IMR-90 (cell line): Measurements from ENCODE around the gene CHST10. TPM values are rescaled to one million over a fixed set of nuclear protein-coding genes. Genes with fewer than 3 reads are reported as not detected.

Source experiments
- ATAC-seq: fragments of 200-7000 bp; cut with Tn5 transposase; 2 replicates; pipeline ENCODE4 v1.9.1; 2020; ENCODE audit warnings: low read depth, mild to moderate bottlenecking, moderate library complexity
- BruUV-seq: library from RNA; stranded (reverse); fragments of 400-500 nt; replicated peaks from 2 replicates; lab custom pipeline; 2021; lab: Mats Ljungman, UMichigan
- CTCF ChIA-PET: fragments of 300-600 bp; formaldehyde crosslinking; extraction: SDS; loops from one replicate; lab custom pipeline; 2021; ENCODE audit warnings: antibody characterized with exemption; lab: Yijun Ruan, JAX
- POLR2A ChIA-PET: fragments of 300-600 bp; sonication (Branson Sonifier 250); formaldehyde crosslinking; loops from one replicate; lab custom pipeline; 2022; ENCODE audit warnings: antibody characterized with exemption; ENCODE audit not compliant: unreplicated experiment; lab: Charles Lee
- DNase-seq: peaks from one replicate; pipeline ENCODE4 v3.0.0; 2013
- H2AFZ ChIP-seq: replicated peaks from 2 replicates; pipeline ENCODE3; 2013; ENCODE audit warnings: low read length, mild to moderate bottlenecking; ENCODE audit not compliant: poor library complexity
- H2AK5ac ChIP-seq: 2 replicates; pipeline ENCODE4 v1.6.1; 2013; ENCODE audit warnings: low read depth, low read length, inconsistent platforms
- H2AK9ac ChIP-seq: replicated peaks from 2 replicates; pipeline ENCODE3; 2013; ENCODE audit warnings: mild to moderate bottlenecking, low read depth, low read length, moderate library complexity; ENCODE audit not compliant: poor library complexity
- H2BK120ac ChIP-seq: 2 replicates; pipeline ENCODE4 v1.6.1; 2013; ENCODE audit warnings: low read depth, low read length, inconsistent platforms
- H2BK15ac ChIP-seq: 3 replicates; pipeline ENCODE4 v1.6.1; 2013; ENCODE audit warnings: low read depth, low read length, inconsistent platforms
- H2BK20ac ChIP-seq: 2 replicates; pipeline ENCODE4 v1.6.1; 2013; ENCODE audit warnings: low read depth, mild to moderate bottlenecking, inconsistent platforms, low read length, moderate library complexity
- H2BK5ac ChIP-seq: 2 replicates; pipeline ENCODE4 v1.6.1; 2013; ENCODE audit warnings: mild to moderate bottlenecking, low read depth, low read length, inconsistent platforms; ENCODE audit not compliant: poor library complexity, severe bottlenecking
- H3K14ac ChIP-seq: replicated peaks from 2 replicates; pipeline ENCODE4 v1.6.1; 2013; ENCODE audit warnings: low read depth, low read length, inconsistent platforms
- H3K18ac ChIP-seq: 2 replicates; pipeline ENCODE4 v1.6.1; 2013; ENCODE audit warnings: low read depth, low read length, control low read depth
- H3K23ac ChIP-seq: 2 replicates; pipeline ENCODE4 v1.6.1; 2013; ENCODE audit warnings: low read depth, low read length, inconsistent platforms
- H3K27ac ChIP-seq: 2 replicates; pipeline ENCODE4 v1.5.1; 2013; ENCODE audit warnings: mild to moderate bottlenecking, control low read depth, low read length; ENCODE audit not compliant: insufficient read depth
- H3K27me3 ChIP-seq: 2 replicates; pipeline ENCODE4 v1.6.1; 2013; ENCODE audit warnings: low read length; ENCODE audit not compliant: control insufficient read depth, insufficient read depth
- H3K36me3 ChIP-seq: 2 replicates; pipeline ENCODE4 v1.6.1; 2013; ENCODE audit warnings: low read length, mixed read lengths; ENCODE audit not compliant: control insufficient read depth, insufficient read depth
- H3K4ac ChIP-seq: 2 replicates; pipeline ENCODE4 v1.6.1; 2013; ENCODE audit warnings: low read depth, low read length, inconsistent platforms
- H3K4me1 ChIP-seq: 2 replicates; pipeline ENCODE4 v1.6.1; 2013; ENCODE audit warnings: low read length, mixed read lengths; ENCODE audit not compliant: control insufficient read depth, insufficient read depth
- H3K4me2 ChIP-seq: 2 replicates; pipeline ENCODE4 v1.6.1; 2013; ENCODE audit warnings: low read depth, mild to moderate bottlenecking, control low read depth, low read length, moderate library complexity
- H3K4me3 ChIP-seq: 2 replicates; pipeline ENCODE4 v1.5.1; 2013; ENCODE audit warnings: low read depth, mild to moderate bottlenecking, control low read depth, low read length, moderate library complexity; ENCODE audit not compliant: insufficient read depth
- H3K56ac ChIP-seq: 2 replicates; pipeline ENCODE4 v1.6.1; 2013; ENCODE audit warnings: low read length, inconsistent platforms; ENCODE audit not compliant: insufficient read depth; ENCODE audit errors: extremely low read depth
- H3K79me1 ChIP-seq, 2 experiments: 2 replicates each; pipeline ENCODE4 v1.6.1; 2013; ENCODE audit warnings: low read length in 2 of 2, inconsistent platforms in 1 of 2, low read depth in 1 of 2
- H3K9ac ChIP-seq: 2 replicates; pipeline ENCODE4 v1.6.1; 2013; ENCODE audit warnings: low read depth, low read length, control low read depth
- H3K9me1 ChIP-seq: 2 replicates; pipeline ENCODE4 v1.6.1; 2013; ENCODE audit warnings: low read length, inconsistent platforms; ENCODE audit not compliant: insufficient read depth
- H3K9me3 ChIP-seq: 2 replicates; pipeline ENCODE4 v1.6.1; 2013; ENCODE audit warnings: low read length; ENCODE audit not compliant: control insufficient read depth, insufficient read depth
- H4K20me1 ChIP-seq: 2 replicates; pipeline ENCODE4 v1.6.1; 2013; ENCODE audit warnings: low read length, inconsistent platforms; ENCODE audit not compliant: insufficient read depth
- H4K5ac ChIP-seq: 2 replicates; pipeline ENCODE4 v1.6.1; 2013; ENCODE audit warnings: mild to moderate bottlenecking, low read depth, low read length, control low read depth
- H4K8ac ChIP-seq, 2 experiments: 2 replicates each; pipeline ENCODE4 v1.6.1; 2013; ENCODE audit warnings: low read depth in 2 of 2, low read length in 2 of 2, control low read depth in 1 of 2, inconsistent platforms in 1 of 2
- H4K91ac ChIP-seq: 2 replicates; pipeline ENCODE4 v1.6.1; 2013; ENCODE audit warnings: low read depth, low read length, inconsistent platforms; ENCODE audit not compliant: insufficient read depth
- MXI1 ChIP-seq: IDR thresholded peaks from 2 replicates; pipeline ENCODE4 v1.6.1; 2012; ENCODE audit warnings: low read depth, mild to moderate bottlenecking, low read length, moderate library complexity, borderline replicate concordance
- NFE2L2 ChIP-seq: fragments of 150-350 bp; IDR thresholded peaks from 2 replicates; pipeline ENCODE4 v1.6.1; 2016; ENCODE audit warnings: low read depth, mild to moderate bottlenecking, low read length
- WGBS, 2 experiments: methylation state at CpG; one replicate each; pipeline versions ENCODE4 v1.1.5 to v1.1.7; 2013; ENCODE audit warnings: missing lambda C conversion rate in 2 of 2; ENCODE audit not compliant: insufficient read length in 1 of 2; ENCODE audit errors: extremely low coverage in 2 of 2; 5-methylcytosine and 5-hydroxymethylcytosine counted together
- dilution Hi-C: fragments of 300-500 bp; cut with HindIII; formaldehyde crosslinking; loops from one replicate; pipeline ENCODE4 v1.14.3; 2018; ENCODE audit warnings: low sequenced_read_pairs; ENCODE audit not compliant: unreplicated experiment
- in situ Hi-C: fragments of 300-500 bp; cut with MboI; formaldehyde crosslinking; loops from 3 replicates; pipeline ENCODE4 v1.14.3; 2019; ENCODE audit warnings: low sequenced_read_pairs, inconsistent platforms, mixed read lengths
- intact Hi-C: fragments of 100-400 bp; cut with micrococcal nuclease; formaldehyde crosslinking; loops from 2 replicates; pipeline ENCODE4 v1.10.0; 2022
- polyA plus RNA-seq, 3 experiments: library from polyadenylated mRNA; depleted of rRNA; stranded (reverse); fragments of >200 nt; gene quantifications; 2 replicates each; pipeline ENCODE4 v1.2.3, GENCODE V29; 2012; ENCODE audit warnings: low replicate concordance in 1 of 3
- total RNA-seq: library from RNA; depleted of rRNA; stranded (reverse); fragments of >200 nt; gene quantifications from 2 replicates; pipeline ENCODE4 v1.2.3, GENCODE V29; 2012

CHST10 gene
- total and polyA plus RNA-seq, 2 of the 4 experiments (the other 2 are of a cell fraction): 6.9 to 8.6 TPM

DNA sequence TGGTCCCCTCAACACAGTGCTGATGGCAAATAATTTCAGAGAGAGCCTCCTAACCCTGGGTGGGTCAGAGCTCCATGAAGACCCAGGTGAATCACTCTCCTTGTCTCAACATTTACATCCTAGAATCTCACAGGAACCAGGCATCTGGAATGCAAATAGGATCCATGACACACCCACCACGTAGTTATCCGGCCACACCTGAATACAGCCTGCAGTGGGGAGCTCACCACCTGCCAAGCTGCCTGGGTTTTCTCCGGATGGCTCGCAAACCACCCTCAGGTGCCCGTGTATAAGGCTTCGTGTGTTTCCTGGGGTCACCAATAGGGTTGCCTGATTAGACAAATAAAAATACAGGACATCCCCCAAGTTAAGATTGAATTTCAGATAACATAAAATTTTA is 9.9 kb downstream of the CHST10 start:
- Histone ChIP-seq H2BK120ac (no peak overlapping the region), H4K5ac (no peak overlapping the region), H3K4me3 (no peak overlapping the region), H3K27me3 (no peaks in the 10 kb centered on the region), H3K9me3 (no peaks in the 10 kb centered on the region), H4K20me1 (no peaks in the 10 kb centered on the region), H3K14ac (no peak overlapping the region), H3K23ac (no peak overlapping the region), H2AK9ac (no peak overlapping the region), H3K4me1 (no peaks in the 10 kb centered on the region), H2AK5ac (no peak overlapping the region), H3K36me3 (peaks cover 7% of the 10 kb centered on the region), H2BK5ac (no peak overlapping the region), H3K4ac (no peak overlapping the region), H3K9ac (no peak overlapping the region), H3K27ac (no peak overlapping the region), H3K4me2 (no peak overlapping the region), H3K79me1 (no peaks in the 10 kb centered on the region; a peak in 1 of 4 replicates), H3K18ac (no peak overlapping the region), H2AFZ (no peak overlapping the region), H2BK15ac (no peak overlapping the region), H4K8ac (no peak overlapping the region), H4K91ac (no peak overlapping the region), H3K56ac (no peak overlapping the region), H3K9me1 (0 out of 2 replicates have a peak, but pooled peaks cover 8% of the 10 kb centered on the region), H2BK20ac (no peak overlapping the region)
- intact Hi-C loops (no loop called here), in situ Hi-C loops (no loop called here), dilution Hi-C loops (no loop called here)
- ATAC-seq (no peak), DNase-seq (no peak)
- BruUV-seq: no TSS peak
- CTCF ChIA-PET: no interaction called here
- 92% methylated on average over 2 of the region's 6 CpGs; no CpG with 5 or more reads in 1 of the 2 experiments for WGBS, 2 experiments
- no peak for TF ChIP-seq NFE2L2
- no peak for TF ChIP-seq MXI1
- POLR2A ChIA-PET: no interaction called here
